Activated B cell treated with CpG ODN at 0.5 μM for 24 hours (primary cell): ENCODE measurements around the gene AVL9. TPM values are rescaled to one million over a fixed set of nuclear protein-coding genes. Genes with fewer than 3 reads are reported as not detected.
"Not testable (repeated sequence)": the region's sequence is repeated elsewhere in the genome, so short reads cannot be mapped to it uniquely, and the experiment has no call there.

Experiments
- ATAC-seq: fragments of 200-7000 bp; cut with Tn5 transposase; one replicate; pipeline ENCODE4 v1.10.0; 2021; ENCODE audit warnings: low read depth, mild to moderate bottlenecking, moderate library complexity
- CTCF ChIA-PET: fragments of 350-600 bp; sonication (Branson Sonifier 250); formaldehyde crosslinking; loops from one replicate; lab custom pipeline; 2021; ENCODE audit warnings: antibody characterized with exemption; lab: Charles Lee
- POLR2A ChIA-PET: fragments of 350-600 bp; sonication (Branson Sonifier 250); formaldehyde crosslinking; loops from one replicate; lab custom pipeline; 2021; ENCODE audit warnings: antibody characterized with exemption; lab: Charles Lee
- DNase-seq: peaks from one replicate; pipeline ENCODE4 v3.0.0; 2022
- H3K27ac Mint-ChIP-seq: one replicate; pipeline ENCODE4 v1.8.0; 2020; ENCODE audit warnings: mixed read lengths
- H3K27me3 Mint-ChIP-seq: one replicate; pipeline ENCODE4 v1.8.0; 2021; ENCODE audit warnings: mixed read lengths
- H3K36me3 Mint-ChIP-seq: one replicate; pipeline ENCODE4 v1.8.0; 2021; ENCODE audit warnings: low read depth, mixed read lengths
- H3K4me1 Mint-ChIP-seq: one replicate; pipeline ENCODE4 v1.8.0; 2021; ENCODE audit warnings: mixed read lengths
- H3K4me3 Mint-ChIP-seq: one replicate; pipeline ENCODE4 v1.8.0; 2020; ENCODE audit warnings: mild to moderate bottlenecking, mixed read lengths
- H3K9me3 Mint-ChIP-seq: one replicate; pipeline ENCODE4 v1.8.0; 2020; ENCODE audit warnings: mixed read lengths
- intact Hi-C: fragments of 100-400 bp; cut with micrococcal nuclease; formaldehyde crosslinking; loops from one replicate; pipeline ENCODE4 v1.15.1; 2024
- total RNA-seq: library from RNA; stranded (reverse); gene quantifications from 2 replicates; pipeline ENCODE4 v1.2.3, GENCODE V29; 2022
- TF ChIP-seq, protein P1 (sequence below): fragments of 200-600 bp; IDR thresholded peaks from one replicate; pipeline ENCODE4 v1.8.0; 2022; ENCODE audit warnings: antibody characterized with exemption, mild to moderate bottlenecking

AVL9 gene
- total RNA-seq, 1 donor from 2014 or later = 52.5 TPM

GRCh38 chr7:32616625-32617024 is 121.3 kb downstream of the AVL9 start:
- DNase-seq (no peak), ATAC-seq (no peak)
- CTCF ChIA-PET = no interaction called here
- intact Hi-C loops = no loop called here
- H3K4me1 Mint-ChIP-seq = no peaks in the 10 kb centered on the region
- TF ChIP-seq, protein P1, sequence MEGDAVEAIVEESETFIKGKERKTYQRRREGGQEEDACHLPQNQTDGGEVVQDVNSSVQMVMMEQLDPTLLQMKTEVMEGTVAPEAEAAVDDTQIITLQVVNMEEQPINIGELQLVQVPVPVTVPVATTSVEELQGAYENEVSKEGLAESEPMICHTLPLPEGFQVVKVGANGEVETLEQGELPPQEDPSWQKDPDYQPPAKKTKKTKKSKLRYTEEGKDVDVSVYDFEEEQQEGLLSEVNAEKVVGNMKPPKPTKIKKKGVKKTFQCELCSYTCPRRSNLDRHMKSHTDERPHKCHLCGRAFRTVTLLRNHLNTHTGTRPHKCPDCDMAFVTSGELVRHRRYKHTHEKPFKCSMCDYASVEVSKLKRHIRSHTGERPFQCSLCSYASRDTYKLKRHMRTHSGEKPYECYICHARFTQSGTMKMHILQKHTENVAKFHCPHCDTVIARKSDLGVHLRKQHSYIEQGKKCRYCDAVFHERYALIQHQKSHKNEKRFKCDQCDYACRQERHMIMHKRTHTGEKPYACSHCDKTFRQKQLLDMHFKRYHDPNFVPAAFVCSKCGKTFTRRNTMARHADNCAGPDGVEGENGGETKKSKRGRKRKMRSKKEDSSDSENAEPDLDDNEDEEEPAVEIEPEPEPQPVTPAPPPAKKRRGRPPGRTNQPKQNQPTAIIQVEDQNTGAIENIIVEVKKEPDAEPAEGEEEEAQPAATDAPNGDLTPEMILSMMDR = no peak
- H3K27me3 Mint-ChIP-seq = no peaks in the 10 kb centered on the region
- H3K36me3 Mint-ChIP-seq = no peaks in the 10 kb centered on the region
- H3K27ac Mint-ChIP-seq = no peak overlapping the region
- H3K4me3 Mint-ChIP-seq = no peak overlapping the region
- no peaks in the 10 kb centered on the region for H3K9me3 Mint-ChIP-seq
- POLR2A ChIA-PET = no interaction called here

GRCh38 chr7:32618470-32618869 is 123.2 kb downstream of the AVL9 start:
- Mint-ChIP-seq H3K27ac (no peak overlapping the region), H3K36me3 (no peaks in the 10 kb centered on the region), H3K27me3 (no peaks in the 10 kb centered on the region), H3K9me3 (no peaks in the 10 kb centered on the region), H3K4me1 (no peaks in the 10 kb centered on the region), H3K4me3 (no peak overlapping the region)
- CTCF ChIA-PET = no interaction called here
- DNase-seq = no peak
- POLR2A ChIA-PET = no interaction called here
- ATAC-seq = no peak
- intact Hi-C loops = no loop called here
- TF ChIP-seq, protein P1 = no peak

DNA sequence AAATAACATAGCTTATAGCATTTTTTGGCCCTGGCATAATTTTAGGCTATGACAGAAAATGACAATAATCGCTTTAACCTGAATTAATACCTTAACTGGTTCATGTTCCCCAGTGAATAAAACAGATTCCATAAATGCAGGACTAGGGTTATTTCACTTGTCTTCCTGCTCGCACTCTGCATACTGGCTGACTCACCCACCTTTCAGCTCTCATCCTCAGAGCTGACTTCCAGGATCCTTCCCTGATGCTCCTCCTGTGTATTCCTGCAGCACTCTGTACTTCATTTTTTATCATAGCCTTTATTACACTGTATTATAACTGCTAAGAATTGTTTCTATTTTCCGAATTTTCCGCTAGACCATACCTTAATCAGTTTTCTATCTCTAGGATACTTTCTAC is 123.7 kb downstream of the AVL9 start:
- CTCF ChIA-PET = no interaction called here
- Mint-ChIP-seq H3K27ac (no peak overlapping the region), H3K4me1 (no peaks in the 10 kb centered on the region), H3K36me3 (no peaks in the 10 kb centered on the region), H3K4me3 (no peak overlapping the region), H3K27me3 (no peaks in the 10 kb centered on the region), H3K9me3 (no peaks in the 10 kb centered on the region)
- intact Hi-C loops = no loop called here
- ATAC-seq (no peak), DNase-seq (no peak)
- POLR2A ChIA-PET = no interaction called here
- TF ChIP-seq, protein P1 = no peak

DNA sequence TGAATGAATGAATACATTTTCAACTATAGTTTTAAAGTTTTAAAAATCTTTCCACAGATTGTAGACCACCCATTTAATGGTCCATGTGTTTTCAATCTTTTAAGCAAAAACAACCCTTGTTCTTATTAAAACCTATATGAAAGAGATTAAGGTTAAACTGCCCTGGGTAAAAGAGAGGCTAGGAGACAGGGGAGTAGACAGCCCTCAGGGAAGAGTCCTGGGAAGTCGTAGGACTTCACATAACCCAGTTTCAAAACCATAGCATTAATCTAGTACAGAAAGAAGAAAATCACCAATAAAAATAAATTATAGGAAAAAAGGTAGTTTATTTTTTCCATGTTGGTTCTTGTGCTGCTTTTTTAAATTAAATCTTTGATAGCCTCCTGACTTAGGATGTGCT is 124.1 kb downstream of the AVL9 start:
- POLR2A ChIA-PET, CTCF ChIA-PET, DNase-seq: not testable (repeated sequence)

DNA sequence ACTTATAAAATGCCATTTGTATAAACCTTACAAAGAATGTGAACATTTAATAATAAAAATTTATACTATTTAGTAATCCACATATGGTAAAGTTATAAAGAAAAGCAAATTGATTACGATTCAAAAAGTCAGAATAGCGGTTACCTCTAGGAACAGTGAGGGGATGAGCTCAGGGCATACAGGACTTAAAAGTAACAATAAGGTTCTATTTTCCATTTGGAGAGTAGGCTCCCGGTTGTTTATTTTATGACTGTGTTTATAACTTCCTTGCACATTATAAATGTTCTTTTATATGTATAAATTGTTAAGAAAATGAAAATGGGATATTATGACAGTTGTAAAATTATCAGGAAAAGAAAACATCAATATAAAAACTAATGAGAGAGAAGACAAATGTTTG is 135.7 kb downstream of the AVL9 start:
- TF ChIP-seq, protein P1 = no peak
- POLR2A ChIA-PET = no interaction called here
- intact Hi-C loops = no loop called here
- DNase-seq (no peak), ATAC-seq (no peak)
- H3K27ac Mint-ChIP-seq = no peak overlapping the region
- no peaks in the 10 kb centered on the region for H3K9me3 Mint-ChIP-seq
- H3K4me1 Mint-ChIP-seq = no peaks in the 10 kb centered on the region
- CTCF ChIA-PET = no interaction called here
- no peak overlapping the region for H3K4me3 Mint-ChIP-seq
- no peaks in the 10 kb centered on the region for H3K27me3 Mint-ChIP-seq
- H3K36me3 Mint-ChIP-seq = no peaks in the 10 kb centered on the region

More for the DNA sequence above, 124.1 kb downstream of the AVL9 start:
- H3K36me3 Mint-ChIP-seq, intact Hi-C loops, H3K4me3 Mint-ChIP-seq, H3K27ac Mint-ChIP-seq, ATAC-seq, H3K4me1 Mint-ChIP-seq, H3K27me3 Mint-ChIP-seq, H3K9me3 Mint-ChIP-seq: not testable (repeated sequence)

DNA sequence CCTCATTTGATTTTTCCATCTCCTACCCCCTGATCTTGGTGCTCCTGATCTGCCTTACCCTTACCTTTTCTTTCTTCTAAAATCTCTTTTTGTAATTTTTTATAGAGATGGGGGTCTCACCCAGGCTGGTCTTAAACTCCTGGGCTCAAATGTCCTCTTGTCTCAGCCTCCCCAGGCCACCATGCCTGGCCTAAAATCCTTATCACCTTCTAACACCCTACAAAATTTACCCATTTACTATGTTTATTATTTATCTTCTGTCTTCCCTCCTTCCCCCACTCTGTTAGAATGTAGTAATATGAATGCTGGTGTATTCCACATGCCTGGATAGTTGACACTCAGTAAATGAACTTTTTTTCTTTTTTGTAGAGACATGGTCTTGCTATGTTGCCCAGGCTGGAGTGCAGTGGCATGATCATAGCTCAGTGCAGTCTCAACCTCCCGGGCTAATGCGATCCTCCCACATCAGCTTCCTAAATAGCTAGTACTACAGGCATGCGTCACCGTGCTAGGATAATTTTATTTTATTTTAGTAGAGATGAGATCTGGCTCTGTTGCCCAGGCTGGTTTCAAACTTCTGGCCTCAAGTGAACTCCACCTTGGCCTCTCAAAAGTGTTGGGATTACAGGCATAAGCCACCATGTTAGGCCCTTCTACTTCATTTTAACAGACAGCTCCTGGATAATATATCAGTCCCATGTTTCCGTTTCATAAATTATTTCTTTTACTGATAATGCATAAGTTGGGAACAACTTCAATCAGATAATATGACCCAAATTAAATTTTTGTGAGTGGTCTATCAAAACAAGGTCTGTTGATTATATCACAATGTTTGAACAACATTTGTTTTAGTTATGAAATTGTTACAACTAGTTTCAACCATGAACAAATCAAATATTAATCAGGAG is 136.6 kb downstream of the AVL9 start:
- H3K4me1 Mint-ChIP-seq, H3K27ac Mint-ChIP-seq, H3K36me3 Mint-ChIP-seq, CTCF ChIA-PET, ATAC-seq, POLR2A ChIA-PET, H3K4me3 Mint-ChIP-seq, H3K9me3 Mint-ChIP-seq, DNase-seq, intact Hi-C loops, H3K27me3 Mint-ChIP-seq: not testable (repeated sequence)

- intact Hi-C loops, DNase-seq, POLR2A ChIA-PET, H3K36me3 Mint-ChIP-seq, H3K4me3 Mint-ChIP-seq, H3K27me3 Mint-ChIP-seq, ATAC-seq, CTCF ChIA-PET, H3K27ac Mint-ChIP-seq, H3K9me3 Mint-ChIP-seq: not testable (repeated sequence)
- H3K4me1 Mint-ChIP-seq = peaks cover 14% of the 10 kb centered on the region
Measured at GRCh38 chr7:32633446-32633845, 138.2 kb downstream of the AVL9 start.

DNA sequence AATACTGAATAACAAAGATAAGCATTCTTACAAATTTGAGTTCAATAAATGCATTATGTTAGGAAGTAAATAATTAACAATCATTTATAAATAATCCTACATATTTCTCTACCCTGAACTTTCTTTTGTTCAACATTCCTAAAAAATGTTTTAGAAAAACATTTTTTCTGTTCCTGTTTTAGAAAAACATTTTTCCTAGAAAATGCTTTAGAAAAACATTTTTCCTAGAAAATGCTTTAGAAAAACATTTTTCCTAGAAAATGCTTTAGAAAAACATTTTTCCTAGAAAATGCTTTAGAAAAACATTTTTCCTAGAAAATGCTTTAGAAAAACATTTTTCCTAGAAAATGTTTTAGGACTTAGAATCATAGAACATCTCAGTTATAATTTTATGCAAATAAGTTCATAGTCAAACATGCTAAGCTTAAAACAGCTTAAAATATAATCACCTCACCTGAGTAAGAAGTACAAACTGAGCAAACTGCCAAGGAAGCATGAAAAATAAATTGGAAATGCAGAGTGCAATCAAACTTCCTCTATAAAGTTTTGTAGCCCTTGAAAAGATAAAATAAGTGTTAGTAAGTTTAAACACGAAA is 139.6 kb downstream of the AVL9 start:
- intact Hi-C loops, H3K27me3 Mint-ChIP-seq, POLR2A ChIA-PET: not testable (repeated sequence)

More for the DNA sequence above, 139.6 kb downstream of the AVL9 start:
- ATAC-seq, CTCF ChIA-PET, H3K36me3 Mint-ChIP-seq, DNase-seq, H3K4me3 Mint-ChIP-seq, H3K9me3 Mint-ChIP-seq, H3K27ac Mint-ChIP-seq: not testable (repeated sequence)
- peaks cover 28% of the 10 kb centered on the region for H3K4me1 Mint-ChIP-seq
